Trophoblast cell (in vitro differentiated cells and primary cell): ENCODE measurements around the gene KCNAB2.
"Not testable (repeated sequence)": the region's sequence is repeated elsewhere in the genome, so short reads cannot be mapped to it uniquely, and the experiment has no call there.

ENCODE experiments used
- DNase-seq, 2 donors: peaks; one replicate each; pipeline ENCODE4 v3.0.0-alpha.2; 2016
- H2AFZ ChIP-seq: 2 replicates; pipeline ENCODE4 v1.6.1; 2013; ENCODE audit warnings: low read length, moderate library complexity, mild to moderate bottlenecking; ENCODE audit not compliant: insufficient read depth, poor library complexity
- H2AK5ac ChIP-seq: 2 replicates; pipeline ENCODE4 v1.6.1; 2013; ENCODE audit warnings: mild to moderate bottlenecking, low read length
- H2BK120ac ChIP-seq: 2 replicates; pipeline ENCODE4 v1.6.1; 2013; ENCODE audit warnings: low read length, mild to moderate bottlenecking, moderate library complexity; ENCODE audit not compliant: insufficient read depth, poor library complexity
- H2BK12ac ChIP-seq: 2 replicates; pipeline ENCODE4 v1.6.1; 2013; ENCODE audit warnings: mild to moderate bottlenecking, low read length, moderate library complexity
- H2BK5ac ChIP-seq: 2 replicates; pipeline ENCODE4 v1.6.1; 2013; ENCODE audit warnings: low read length, low read depth, moderate library complexity, mild to moderate bottlenecking; ENCODE audit not compliant: poor library complexity
- H3K14ac ChIP-seq: 2 replicates; pipeline ENCODE4 v1.6.1; 2013; ENCODE audit warnings: mild to moderate bottlenecking, low read length
- H3K18ac ChIP-seq: 2 replicates; pipeline ENCODE4 v1.6.1; 2013; ENCODE audit warnings: mild to moderate bottlenecking, low read length
- H3K23ac ChIP-seq: 2 replicates; pipeline ENCODE4 v1.6.1; 2013; ENCODE audit warnings: low read length
- H3K27ac ChIP-seq: 2 replicates; pipeline ENCODE4 v1.5.1; 2013; ENCODE audit warnings: low read depth, mild to moderate bottlenecking, inconsistent platforms, low read length, moderate library complexity
- H3K27me3 ChIP-seq: 2 replicates; pipeline ENCODE4 v1.6.1; 2013; ENCODE audit warnings: inconsistent platforms, mild to moderate bottlenecking, low read length, moderate library complexity; ENCODE audit not compliant: insufficient read depth
- H3K36me3 ChIP-seq, 2 experiments: 1 replicate in 1 of 2; 2 replicates in 1 of 2; pipeline ENCODE4 v1.6.1; 2013; ENCODE audit warnings: low read length in 2 of 2, mild to moderate bottlenecking in 2 of 2, moderate library complexity in 1 of 2; ENCODE audit not compliant: insufficient read depth in 2 of 2, control insufficient read depth in 1 of 2
- H3K4ac ChIP-seq: 2 replicates; pipeline ENCODE4 v1.6.1; 2013; ENCODE audit warnings: low read depth, mild to moderate bottlenecking, low read length, moderate library complexity
- H3K4me1 ChIP-seq, 2 experiments: 1 replicate in 1 of 2; 2 replicates in 1 of 2; pipeline ENCODE4 v1.6.1; 2013; ENCODE audit warnings: low read length in 2 of 2, mild to moderate bottlenecking in 2 of 2, moderate library complexity in 1 of 2; ENCODE audit not compliant: insufficient read depth in 2 of 2, control insufficient read depth in 1 of 2
- H3K4me2 ChIP-seq: 2 replicates; pipeline ENCODE4 v1.6.1; 2013; ENCODE audit warnings: inconsistent platforms, mild to moderate bottlenecking, low read length, moderate library complexity
- H3K4me3 ChIP-seq: 2 replicates; pipeline ENCODE4 v1.5.1; 2013; ENCODE audit warnings: mild to moderate bottlenecking, low read depth, low read length, inconsistent platforms
- H3K79me1 ChIP-seq: one replicate; pipeline ENCODE4 v1.6.1; 2013; ENCODE audit warnings: low read length
- H3K79me2 ChIP-seq: 2 replicates; pipeline ENCODE4 v1.6.1; 2013; ENCODE audit warnings: low read length, mild to moderate bottlenecking; ENCODE audit not compliant: control insufficient read depth, insufficient read depth, poor library complexity
- H3K9ac ChIP-seq: 2 replicates; pipeline ENCODE4 v1.6.1; 2013; ENCODE audit warnings: mild to moderate bottlenecking, low read length
- H3K9me3 ChIP-seq: 2 replicates; pipeline ENCODE4 v1.6.1; 2013; ENCODE audit warnings: low read depth, mild to moderate bottlenecking, control low read depth, inconsistent platforms, low read length; ENCODE audit not compliant: insufficient read depth
- H4K12ac ChIP-seq: 2 replicates; pipeline ENCODE4 v1.6.1; 2013; ENCODE audit warnings: low read depth, mild to moderate bottlenecking, low read length, moderate library complexity
- H4K8ac ChIP-seq: 2 replicates; pipeline ENCODE4 v1.6.1; 2013; ENCODE audit warnings: low read depth, mild to moderate bottlenecking, low read length, moderate library complexity
- H4K91ac ChIP-seq: one replicate; pipeline ENCODE4 v1.6.1; 2013; ENCODE audit warnings: low read depth, mild to moderate bottlenecking, low read length, moderate library complexity
- WGBS: extraction: QIAGEN DNeasy Blood & Tissue Kit; methylation state at CpG from one replicate; pipeline ENCODE4 v1.1.7; 2013; ENCODE audit warnings: missing lambda C conversion rate; ENCODE audit not compliant: insufficient read length, insufficient coverage; ENCODE audit errors: extremely low coverage; 5-methylcytosine and 5-hydroxymethylcytosine counted together

KCNAB2 gene

DNA sequence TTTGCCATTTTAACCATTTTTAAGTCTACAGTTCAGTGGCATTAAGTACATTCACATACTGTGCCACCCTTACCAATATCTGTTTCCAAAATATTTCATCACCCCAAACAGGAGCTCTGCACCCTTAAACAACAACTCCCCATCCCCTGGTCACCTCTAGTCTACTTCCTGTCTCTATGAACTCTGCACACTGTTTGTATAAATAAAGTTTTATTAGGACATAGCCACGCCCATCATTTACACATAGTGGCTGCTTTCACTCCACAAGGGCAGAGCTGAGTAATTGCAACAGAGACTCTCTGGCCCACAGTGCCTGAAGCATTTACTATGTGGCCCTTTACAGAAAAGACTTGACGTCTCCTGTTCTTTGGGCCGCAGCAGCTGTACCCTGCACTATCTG is 30.1 kb downstream of the KCNAB2 start:
- H3K79me1 ChIP-seq: no peaks in the 10 kb centered on the region
- H3K4ac ChIP-seq: no peak overlapping the region
- no peak overlapping the region for H2BK120ac ChIP-seq
- H4K8ac ChIP-seq: no peak overlapping the region
- H3K9ac ChIP-seq: no peak overlapping the region
- no peak overlapping the region for H2BK12ac ChIP-seq
- H3K27me3 ChIP-seq: no peaks in the 10 kb centered on the region
- no CpG with 5 or more reads among the region's 3 CpGs for WGBS
- peaks cover 2% of the 10 kb centered on the region for H3K9me3 ChIP-seq
- H2BK5ac ChIP-seq: no peak overlapping the region
- no peaks in the 10 kb centered on the region for H3K79me2 ChIP-seq
- H2AFZ ChIP-seq: no peak overlapping the region
- no peak overlapping the region for H4K91ac ChIP-seq
- no peak overlapping the region for H3K4me3 ChIP-seq
- no peak overlapping the region for H3K4me2 ChIP-seq
- no peak for DNase-seq
- no peak overlapping the region for H2AK5ac ChIP-seq
- H3K18ac ChIP-seq: no peak overlapping the region
- no peak overlapping the region for H3K27ac ChIP-seq
- no peak overlapping the region for H4K12ac ChIP-seq
- H3K23ac ChIP-seq: no peak overlapping the region
- H3K36me3 ChIP-seq: no peaks in the 10 kb centered on the region
- H3K14ac ChIP-seq: no peak overlapping the region
- no peaks in the 10 kb centered on the region for H3K4me1 ChIP-seq

DNA sequence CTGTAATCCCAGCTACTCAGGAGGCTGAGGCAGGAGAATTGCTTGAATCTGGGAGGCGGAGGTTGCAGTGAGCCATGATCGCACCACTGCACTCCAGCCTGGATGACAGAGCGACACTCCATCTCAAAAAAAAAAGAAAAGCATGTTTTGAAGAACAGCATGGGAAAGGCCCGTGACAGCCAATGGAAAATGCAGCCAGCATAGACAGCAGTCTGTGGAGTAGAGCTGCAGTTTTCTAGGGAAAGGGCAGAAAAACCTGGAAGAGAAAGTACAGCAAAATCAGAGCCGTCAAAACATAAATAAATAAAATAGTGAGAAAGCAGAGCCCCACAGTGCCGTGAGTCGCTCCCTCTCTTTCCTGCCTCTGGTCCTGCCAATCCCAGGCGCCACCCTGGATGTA is 31.4 kb downstream of the KCNAB2 start:
- H3K79me1 ChIP-seq, H2BK5ac ChIP-seq, H3K4me1 ChIP-seq, H2AFZ ChIP-seq, H2AK5ac ChIP-seq, H4K8ac ChIP-seq, H3K14ac ChIP-seq, H3K27ac ChIP-seq, H3K36me3 ChIP-seq, H3K4ac ChIP-seq, H3K18ac ChIP-seq, H4K91ac ChIP-seq, H3K9ac ChIP-seq, H3K4me3 ChIP-seq, DNase-seq, H3K27me3 ChIP-seq, H3K23ac ChIP-seq, H3K9me3 ChIP-seq, H2BK12ac ChIP-seq, H2BK120ac ChIP-seq, H3K4me2 ChIP-seq, H4K12ac ChIP-seq, H3K79me2 ChIP-seq: not testable (repeated sequence)
- no CpG with 5 or more reads among the region's 8 CpGs for WGBS

DNA sequence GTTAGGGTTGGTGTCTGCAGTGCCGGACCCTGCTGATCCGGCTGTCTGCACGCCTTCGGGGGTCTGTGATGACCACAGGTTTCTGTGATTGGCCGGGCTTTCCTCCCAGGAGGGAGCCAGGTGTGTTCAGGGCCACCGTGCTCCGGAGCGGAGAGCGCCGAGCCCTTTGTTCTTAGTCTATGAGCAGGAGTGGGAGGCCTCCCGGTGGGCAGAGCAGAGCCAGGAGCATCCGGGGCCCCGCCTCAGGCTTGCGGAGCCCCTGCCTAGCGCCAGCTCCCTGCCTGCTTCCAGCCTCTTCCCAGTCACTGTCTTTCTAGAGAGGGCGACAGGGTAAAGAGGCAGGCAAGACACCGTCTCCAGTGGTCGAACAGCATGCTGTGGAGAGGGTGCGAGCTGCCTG is 31.8 kb downstream of the KCNAB2 start:
- no peak overlapping the region for H2AFZ ChIP-seq
- H3K4me1 ChIP-seq: no peaks in the 10 kb centered on the region
- no peak overlapping the region for H3K4me2 ChIP-seq
- H3K18ac ChIP-seq: no peak overlapping the region
- no peak overlapping the region for H2AK5ac ChIP-seq
- no peak overlapping the region for H3K9ac ChIP-seq
- no peak overlapping the region for H4K8ac ChIP-seq
- no peak overlapping the region for H2BK12ac ChIP-seq
- no peak overlapping the region for H4K91ac ChIP-seq
- H3K14ac ChIP-seq: no peak overlapping the region
- WGBS: no CpG with 5 or more reads among the region's 19 CpGs
- no peaks in the 10 kb centered on the region for H3K79me1 ChIP-seq
- H2BK5ac ChIP-seq: no peak overlapping the region
- no peaks in the 10 kb centered on the region for H3K79me2 ChIP-seq
- DNase-seq: no peak
- H3K27me3 ChIP-seq: no peaks in the 10 kb centered on the region
- no peak overlapping the region for H3K27ac ChIP-seq
- H3K36me3 ChIP-seq: no peaks in the 10 kb centered on the region
- H3K9me3 ChIP-seq: peaks cover 2% of the 10 kb centered on the region
- H2BK120ac ChIP-seq: no peak overlapping the region
- H3K4me3 ChIP-seq: no peak overlapping the region
- no peak overlapping the region for H3K4ac ChIP-seq
- no peak overlapping the region for H3K23ac ChIP-seq
- no peak overlapping the region for H4K12ac ChIP-seq

DNA sequence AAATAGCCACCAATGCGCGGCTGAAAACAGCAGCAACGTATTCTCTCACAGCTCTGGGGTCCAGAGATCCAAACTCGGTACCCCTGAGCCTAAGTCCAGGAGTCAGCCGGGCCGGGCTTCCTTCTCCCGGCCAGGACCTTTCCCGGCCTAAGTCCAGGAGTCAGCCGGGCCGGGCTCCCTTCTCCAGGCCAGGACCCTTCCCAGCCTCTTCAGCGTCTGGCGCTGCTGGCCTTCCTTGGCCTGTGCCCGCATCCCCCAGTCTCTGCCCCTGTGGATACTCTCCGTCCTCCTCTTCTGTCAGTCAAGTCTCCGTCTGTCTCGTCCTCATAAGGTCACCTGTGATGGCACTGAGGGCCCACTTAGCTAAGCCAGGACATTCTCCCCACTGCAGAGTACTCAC is 32.2 kb downstream of the KCNAB2 start:
- H4K12ac ChIP-seq: no peak overlapping the region
- no peak overlapping the region for H2BK120ac ChIP-seq
- no peak overlapping the region for H2BK5ac ChIP-seq
- no peak overlapping the region for H3K27ac ChIP-seq
- H3K4me1 ChIP-seq: no peaks in the 10 kb centered on the region
- no peak overlapping the region for H3K18ac ChIP-seq
- no peaks in the 10 kb centered on the region for H3K79me1 ChIP-seq
- H3K4ac ChIP-seq: no peak overlapping the region
- no peak overlapping the region for H2AFZ ChIP-seq
- no peak for DNase-seq
- no peaks in the 10 kb centered on the region for H3K27me3 ChIP-seq
- no peak overlapping the region for H3K23ac ChIP-seq
- H3K4me3 ChIP-seq: no peak overlapping the region
- H4K8ac ChIP-seq: no peak overlapping the region
- H2BK12ac ChIP-seq: no peak overlapping the region
- peaks cover 2% of the 10 kb centered on the region for H3K9me3 ChIP-seq
- no CpG with 5 or more reads among the region's 16 CpGs for WGBS
- H3K4me2 ChIP-seq: no peak overlapping the region
- no peaks in the 10 kb centered on the region for H3K36me3 ChIP-seq
- H2AK5ac ChIP-seq: no peak overlapping the region
- no peak overlapping the region for H3K9ac ChIP-seq
- no peak overlapping the region for H3K14ac ChIP-seq
- H4K91ac ChIP-seq: no peak overlapping the region
- no peaks in the 10 kb centered on the region for H3K79me2 ChIP-seq
